A549 treated with Hydrocortisone at 1 μM for 4 hours (cell line): Measurements from ENCODE around the gene DIO3. TPM values are rescaled to one million over a fixed set of nuclear protein-coding genes. Genes with fewer than 3 reads are reported as not detected.

Experiments used
- total RNA-seq: library from RNA; stranded (reverse); fragments of 200-300 nt; extraction: Qiagen RNA extraction; gene quantifications from 5 replicates; pipeline ENCODE4 v1.2.3, GENCODE V29; 2022

DIO3 gene
- total RNA-seq: 0.05 to 0.08 TPM (median 0.05 TPM) in 4 of 5 replicates, not detected in the other

DNA sequence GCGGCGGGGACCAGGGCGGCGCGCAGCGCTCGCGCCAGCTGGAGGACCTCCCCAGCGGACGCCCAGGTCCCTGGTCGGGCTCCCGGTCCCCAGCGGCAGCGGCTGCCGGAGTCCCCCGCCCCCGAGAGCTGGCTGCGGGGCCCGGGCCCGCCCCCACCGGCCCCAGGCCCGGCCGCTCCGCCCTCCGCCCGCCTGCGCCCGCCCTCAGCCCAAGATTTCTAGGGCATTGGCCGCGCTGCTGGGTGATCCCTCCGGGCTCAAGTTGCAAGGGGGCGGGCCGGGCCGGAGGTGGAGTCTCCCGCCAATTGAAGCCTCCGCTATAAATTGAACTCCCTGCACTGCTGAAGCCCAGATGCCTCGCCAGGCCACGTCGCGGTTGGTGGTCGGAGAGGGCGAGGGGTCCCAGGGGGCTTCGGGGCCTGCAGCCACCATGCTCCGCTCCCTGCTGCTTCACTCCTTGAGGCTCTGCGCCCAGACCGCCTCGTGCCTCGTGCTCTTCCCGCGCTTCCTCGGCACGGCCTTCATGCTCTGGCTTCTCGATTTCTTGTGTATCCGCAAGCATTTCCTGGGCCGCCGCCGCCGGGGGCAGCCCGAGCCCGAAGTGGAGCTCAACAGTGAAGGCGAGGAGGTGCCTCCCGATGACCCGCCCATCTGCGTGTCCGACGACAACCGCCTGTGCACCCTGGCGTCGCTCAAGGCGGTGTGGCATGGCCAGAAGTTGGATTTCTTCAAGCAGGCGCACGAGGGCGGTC lies at the start of gene DIO3:
TSS of gene DIO3 (plus strand) at position 351 of the 752 bp plus-strand sequence.

Other genes with a start within 250 kb of the DIO3 start
- 61.0 to 73.2 TPM (median 67.3 TPM) in 5 replicates for gene PPP2R5C, start 200.2 kb downstream of the DIO3 start, total RNA-seq